Esophagus squamous epithelium (tissue), 4 donors: ENCODE results near the gene FAM53B.

Experiments used
- CTCF ChIP-seq, 6 experiments: fragments of 450-650 bp in 4 of 6; fragments of 200-600 bp in 2 of 6; sonication (generic) in 2 of 6; IDR thresholded peaks; one replicate each; pipeline ENCODE4 v1.5.1; 2016 to 2019; ENCODE audit warnings: antibody characterized with exemption in 6 of 6, mild to moderate bottlenecking in 4 of 6, moderate library complexity in 4 of 6
- POLR2A ChIP-seq, 4 donors: fragments of 450-650 bp; IDR thresholded peaks; one replicate each; pipeline ENCODE4 v1.6.1; 2017; ENCODE audit warnings: antibody characterized with exemption in 4 of 4, mild to moderate bottlenecking in 4 of 4, moderate library complexity in 3 of 4

- TF ChIP-seq CTCF (IDR thresholded peaks at IDR 0.05) (no peak), POLR2A (IDR thresholded peaks at IDR 0.05) (no peak)
Measured at GRCh38 chr10:124725171-124725631, 19.0 kb downstream of the FAM53B start.
